Esophagus muscularis mucosa (tissue), 4 donors: Measurements from ENCODE around the gene SMCO2. TPM values are rescaled to one million over a fixed set of nuclear protein-coding genes. Genes with fewer than 3 reads are reported as not detected.

ENCODE experiments used
- DNase-seq: peaks from one replicate; pipeline ENCODE4 v3.0.0-alpha.2; 2017; ENCODE audit errors: extremely low spot score
- H3K27ac ChIP-seq, 4 donors: fragments of 200-600 bp; sonication (generic); replicated peaks in 1 of 4; 1 replicate in 3 of 4; 2 replicates in 1 of 4; pipeline ENCODE4 v1.5.1; 2016 to 2019; ENCODE audit warnings: mild to moderate bottlenecking in 1 of 4
- H3K27me3 ChIP-seq, 4 donors: fragments of 200-600 bp; sonication (generic); one replicate each; pipeline versions ENCODE4 v1.5.1 to v1.6.0; 2016 to 2019
- H3K36me3 ChIP-seq, 4 donors: fragments of 200-600 bp; sonication (generic); one replicate each; pipeline ENCODE4 v1.5.1; 2016 to 2019
- H3K4me1 ChIP-seq, 4 donors: fragments of 200-600 bp; sonication (generic); one replicate each; pipeline ENCODE4 v1.5.1; 2016 to 2019
- H3K4me3 ChIP-seq, 4 donors: fragments of 200-600 bp; sonication (generic); 1 replicate in 2 of 4; 2 replicates in 2 of 4; pipeline ENCODE4 v1.5.1; 2016 to 2019; ENCODE audit warnings: mild to moderate bottlenecking in 4 of 4, moderate library complexity in 1 of 4
- H3K9me3 ChIP-seq, 4 donors: fragments of 200-600 bp; sonication (generic); 1 replicate in 3 of 4; 2 replicates in 1 of 4; pipeline ENCODE4 v1.5.1; 2016 to 2019
- EP300 ChIP-seq: sonication (generic); formaldehyde crosslinking; IDR thresholded peaks from one replicate; pipeline ENCODE4 v1.6.1; 2017; ENCODE audit warnings: antibody characterized with exemption
- POLR2A ChIP-seq: fragments of 450-650 bp; IDR thresholded peaks from one replicate; pipeline ENCODE4 v1.6.1; 2017; ENCODE audit warnings: antibody characterized with exemption, moderate library complexity, mild to moderate bottlenecking, low read depth
- POLR2AphosphoS5 ChIP-seq, 2 donors: sonication (generic); formaldehyde crosslinking; IDR thresholded peaks; one replicate each; pipeline ENCODE4 v1.6.1; 2017; ENCODE audit warnings: antibody characterized with exemption in 2 of 2
- WGBS: methylation state at CpG from one replicate; pipeline ENCODE4 v1.1.5; 2018; 5-methylcytosine and 5-hydroxymethylcytosine counted together
- intact Hi-C: fragments of 100-400 bp; cut with DNase I; formaldehyde crosslinking; loops from one replicate; pipeline ENCODE4 v1.15.1; 2023
- total RNA-seq, 4 donors: library from RNA; depleted of rRNA; stranded (reverse); fragments of >200 nt; gene quantifications; one replicate each; pipeline versions ENCODE4 v1.1.0 to v1.2.1, GENCODE V29; 2016
- TF ChIP-seq, protein P1 (sequence below), 3 experiments: fragments of 200-600 bp in 2 of 3; fragments of 450-650 bp in 1 of 3; sonication (generic) in 2 of 3; IDR thresholded peaks; one replicate each; pipeline ENCODE4 v1.5.1; 2017 to 2019; ENCODE audit warnings: antibody characterized with exemption in 3 of 3, mild to moderate bottlenecking in 2 of 3, moderate library complexity in 1 of 3

The SMCO2 gene
- total RNA-seq, 4 donors from 2014 or later, result not detected

- Histone ChIP-seq H3K9me3 (no peaks in the 10 kb centered on the region), H3K27me3 (no peaks in the 10 kb centered on the region), H3K4me3 (no peak overlapping the region), H3K27ac (no peak overlapping the region), H3K36me3 (no peaks in the 10 kb centered on the region), H3K4me1 (peaks cover 0 to 6% (median 0%) of the 10 kb centered on the region in 4 donors)
- WGBS, result 59% methylated on average over 2 of the region's 2 CpGs
- TF ChIP-seq, protein P1, sequence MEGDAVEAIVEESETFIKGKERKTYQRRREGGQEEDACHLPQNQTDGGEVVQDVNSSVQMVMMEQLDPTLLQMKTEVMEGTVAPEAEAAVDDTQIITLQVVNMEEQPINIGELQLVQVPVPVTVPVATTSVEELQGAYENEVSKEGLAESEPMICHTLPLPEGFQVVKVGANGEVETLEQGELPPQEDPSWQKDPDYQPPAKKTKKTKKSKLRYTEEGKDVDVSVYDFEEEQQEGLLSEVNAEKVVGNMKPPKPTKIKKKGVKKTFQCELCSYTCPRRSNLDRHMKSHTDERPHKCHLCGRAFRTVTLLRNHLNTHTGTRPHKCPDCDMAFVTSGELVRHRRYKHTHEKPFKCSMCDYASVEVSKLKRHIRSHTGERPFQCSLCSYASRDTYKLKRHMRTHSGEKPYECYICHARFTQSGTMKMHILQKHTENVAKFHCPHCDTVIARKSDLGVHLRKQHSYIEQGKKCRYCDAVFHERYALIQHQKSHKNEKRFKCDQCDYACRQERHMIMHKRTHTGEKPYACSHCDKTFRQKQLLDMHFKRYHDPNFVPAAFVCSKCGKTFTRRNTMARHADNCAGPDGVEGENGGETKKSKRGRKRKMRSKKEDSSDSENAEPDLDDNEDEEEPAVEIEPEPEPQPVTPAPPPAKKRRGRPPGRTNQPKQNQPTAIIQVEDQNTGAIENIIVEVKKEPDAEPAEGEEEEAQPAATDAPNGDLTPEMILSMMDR (IDR thresholded peaks at IDR 0.05), result no peak
- no peak for TF ChIP-seq POLR2A
- TF ChIP-seq EP300, result no peak
- TF ChIP-seq POLR2AphosphoS5 (IDR thresholded peaks at IDR 0.05), result no peak
- DNase-seq, result no peak
- intact Hi-C loops, result no loop called here
Measured at GRCh38 chr12:27453421-27453820, 6.9 kb downstream of the SMCO2 start.

DNA sequence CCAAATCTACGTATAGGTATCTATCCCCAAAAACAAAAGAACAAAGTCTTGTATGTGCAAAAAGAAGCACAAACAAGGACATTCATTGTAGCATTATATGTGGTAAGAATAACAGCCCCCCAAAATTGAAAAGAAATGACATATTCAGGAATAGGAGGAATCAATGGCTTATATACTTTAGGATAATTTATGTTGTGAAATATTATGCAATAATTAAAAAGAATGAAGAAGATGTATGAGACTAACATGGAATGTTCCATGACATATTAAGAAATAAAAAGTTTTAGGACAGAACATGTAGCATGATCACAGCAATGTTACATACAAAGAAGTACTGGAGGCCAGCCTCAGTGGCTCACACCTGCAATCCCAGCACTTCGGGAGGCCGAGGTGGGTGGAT lies 9.1 kb downstream of the SMCO2 start:
- peaks cover 0 to 5% (median 0%) of the 10 kb centered on the region in 4 donors for H3K4me1 ChIP-seq
- DNase-seq, result no peak
- 93% methylated on average over 3 of the region's 3 CpGs for WGBS
- no peaks in the 10 kb centered on the region for H3K9me3 ChIP-seq
- H3K27ac ChIP-seq, result no peak overlapping the region
- H3K27me3 ChIP-seq, result no peaks in the 10 kb centered on the region
- TF ChIP-seq EP300 (no peak), POLR2AphosphoS5 (IDR thresholded peaks at IDR 0.05) (no peak), POLR2A (no peak)
- TF ChIP-seq, protein P1 (IDR thresholded peaks at IDR 0.05), result no peak
- intact Hi-C loops, result no loop called here
- H3K4me3 ChIP-seq, result no peak overlapping the region
- no peaks in the 10 kb centered on the region for H3K36me3 ChIP-seq

DNA sequence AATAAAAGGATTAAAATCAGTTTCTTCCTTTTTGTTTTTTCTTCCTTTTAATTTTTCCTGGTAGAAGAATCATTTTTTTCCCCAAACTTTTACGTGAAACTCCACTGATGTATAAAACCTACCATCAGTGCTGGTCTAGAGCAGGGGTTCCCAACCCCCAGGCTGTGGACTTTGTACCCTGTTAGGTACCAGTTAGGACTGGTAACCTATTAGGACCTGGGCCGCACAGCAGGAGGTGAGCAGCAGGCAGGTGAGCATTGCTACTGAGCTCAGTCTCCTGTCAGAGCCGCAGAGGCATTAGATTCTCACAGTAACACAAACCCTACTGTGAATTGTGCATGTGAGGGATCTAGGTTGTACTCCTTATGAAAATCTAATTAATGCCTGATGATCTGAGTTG lies 10.1 kb downstream of the SMCO2 start:
- H3K36me3 ChIP-seq, result no peaks in the 10 kb centered on the region
- H3K27ac ChIP-seq, result no peak overlapping the region
- no peaks in the 10 kb centered on the region for H3K27me3 ChIP-seq
- no peak for DNase-seq
- H3K4me3 ChIP-seq, result no peak overlapping the region
- TF ChIP-seq, protein P1 (IDR thresholded peaks at IDR 0.05), result no peak
- TF ChIP-seq POLR2AphosphoS5 (IDR thresholded peaks at IDR 0.05) (no peak), POLR2A (no peak), EP300 (no peak)
- intact Hi-C loops, result no loop called here
- no peaks in the 10 kb centered on the region for H3K4me1 ChIP-seq
- WGBS, result 96% methylated on average over 3 of the region's 3 CpGs
- no peaks in the 10 kb centered on the region for H3K9me3 ChIP-seq

DNA sequence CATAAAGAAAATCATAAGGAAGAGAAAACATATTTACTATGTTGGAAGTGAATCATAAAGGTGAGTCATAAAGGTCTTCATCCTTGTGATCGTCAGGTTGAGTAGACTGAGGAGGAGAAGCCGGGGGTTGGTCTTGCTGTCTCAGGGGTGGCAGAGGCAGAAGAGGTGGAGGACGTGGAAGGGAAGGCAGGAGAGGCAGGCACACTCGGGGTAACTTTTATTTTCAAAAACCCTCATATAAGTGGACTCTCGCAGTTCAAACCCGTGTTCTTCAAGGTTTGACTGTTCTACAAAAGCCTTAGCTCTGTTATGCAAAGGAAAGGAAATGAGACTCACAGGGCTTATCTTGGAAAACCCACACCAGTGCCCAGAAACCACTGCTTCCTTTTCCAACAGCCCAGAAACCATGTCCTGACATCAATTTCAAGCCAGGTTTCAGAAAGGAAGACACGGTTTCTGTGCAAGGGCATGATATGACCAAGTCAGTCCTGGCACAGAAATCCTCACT lies 14.0 kb downstream of the SMCO2 start:
- Histone ChIP-seq H3K36me3 (no peaks in the 10 kb centered on the region), H3K27me3 (no peaks in the 10 kb centered on the region), H3K4me1 (peaks cover 0 to 15% (median 5%) of the 10 kb centered on the region in 4 donors), H3K27ac (no peak overlapping the region), H3K9me3 (no peaks in the 10 kb centered on the region), H3K4me3 (no peak overlapping the region)
- no peak for DNase-seq
- TF ChIP-seq, protein P1 (IDR thresholded peaks at IDR 0.05), result no peak
- TF ChIP-seq EP300 (no peak), POLR2AphosphoS5 (IDR thresholded peaks at IDR 0.05) (no peak), POLR2A (no peak)
- WGBS, result 69% methylated on average over 7 of the region's 7 CpGs
- intact Hi-C loops, result no loop called here

GRCh38 chr12:27462151-27462694 lies 15.7 kb downstream of the SMCO2 start:
- Histone ChIP-seq H3K4me3 (no peak overlapping the region), H3K27me3 (no peaks in the 10 kb centered on the region), H3K27ac (peak overlapping the region in 2 of 4 donors; percentile 9 to 15), H3K9me3 (no peaks in the 10 kb centered on the region), H3K36me3 (no peaks in the 10 kb centered on the region), H3K4me1 (peaks cover 0 to 15% (median 5%) of the 10 kb centered on the region in 4 donors)
- intact Hi-C loops, result no loop called here
- DNase-seq, result no peak
- WGBS, result 36% methylated on average over 9 of the region's 9 CpGs
- TF ChIP-seq, protein P1 (IDR thresholded peaks at IDR 0.05), result no peak
- TF ChIP-seq POLR2A, result no peak
- no peak for TF ChIP-seq POLR2AphosphoS5 (IDR thresholded peaks at IDR 0.05)
- TF ChIP-seq EP300, result no peak
